Gastrocnemius medialis (tissue), 4 donors: ENCODE results near the gene SORBS2.

Experiments used
- CTCF ChIP-seq, 5 experiments: fragments of 450-650 bp in 3 of 5; fragments of 200-600 bp in 2 of 5; sonication (generic) in 2 of 5; IDR thresholded peaks in 4 of 5; conservative IDR thresholded peaks in 1 of 5; 1 replicate in 4 of 5; 2 replicates in 1 of 5; pipeline ENCODE4 v1.5.1; 2016 to 2019; ENCODE audit warnings: antibody characterized with exemption in 5 of 5, mild to moderate bottlenecking in 3 of 5, moderate library complexity in 3 of 5
- POLR2A ChIP-seq, 2 donors: fragments of 450-650 bp; IDR thresholded peaks; one replicate each; pipeline ENCODE4 v1.6.1; 2017; ENCODE audit warnings: antibody characterized with exemption in 2 of 2, mild to moderate bottlenecking in 2 of 2, moderate library complexity in 2 of 2

GRCh38 chr4:185662030-185662778 lies 149.8 kb downstream of the SORBS2 start:
- TF ChIP-seq CTCF (IDR thresholded peaks at IDR 0.05 in 4 of 5, conservative IDR thresholded peaks at IDR 0.05 in 1 of 5) (no peak), POLR2A (IDR thresholded peaks at IDR 0.05) (no peak)
